SK-MEL-5 (cell line): ENCODE data around the gene SLC35E1. TPM values are rescaled to one million over a fixed set of nuclear protein-coding genes. Genes with fewer than 3 reads are reported as not detected.
"Not testable (repeated sequence)": the region's sequence is repeated elsewhere in the genome, so short reads cannot be mapped to it uniquely, and the experiment has no call there.

Source experiments
- DNase-seq: peaks from one replicate; pipeline ENCODE4 v3.0.0-alpha.2; 2016; ENCODE audit warnings: low read depth, low spot score
- in situ Hi-C: cut with HindIII; loops from 2 replicates; pipeline ENCODE4 v1.10.0; 2016; ENCODE audit warnings: low sequenced_read_pairs, high pct_unique_total_duplicates, low pct_unique_long_range_greater_than_20kb
- total RNA-seq: library from RNA; depleted of rRNA; stranded (reverse); fragments of >200 nt; shearing (Covaris generic); gene quantifications from 2 replicates; pipeline ENCODE4 v1.2.3, GENCODE V29; 2014

Gene SLC35E1
- total RNA-seq, 1 experiment from 2014 or later: 19.8 TPM

GRCh38 chr19:16571283-16571682 is 932 bp downstream of the SLC35E1 start:
- in situ Hi-C loops: no loop called here
- DNase-seq: no peak

- in situ Hi-C loops: no loop called here
- DNase-seq: no peak
These were observed 2.5 kb downstream of the SLC35E1 start for GRCh38 chr19:16569609-16570320.

- DNase-seq: no peak
- in situ Hi-C loops: no loop called here
These were observed 5.5 kb downstream of the SLC35E1 start for GRCh38 chr19:16566702-16567101.

- DNase-seq: no peak
- in situ Hi-C loops: no loop called here
These were observed 6.1 kb downstream of the SLC35E1 start for GRCh38 chr19:16566161-16566560.

- in situ Hi-C loops: no loop called here
- DNase-seq: no peak
These were observed 7.4 kb downstream of the SLC35E1 start for GRCh38 chr19:16564842-16565241.

- in situ Hi-C loops: no loop called here
- no peak for DNase-seq
These were observed 9.6 kb downstream of the SLC35E1 start for GRCh38 chr19:16562608-16563025.

GRCh38 chr19:16561382-16561781 is 10.8 kb downstream of the SLC35E1 start:
- DNase-seq: no peak
- in situ Hi-C loops: no loop called here

- in situ Hi-C loops: no loop called here
- DNase-seq: no peak
These were observed 12.4 kb downstream of the SLC35E1 start for GRCh38 chr19:16559780-16560276.

GRCh38 chr19:16554776-16555175 is 17.4 kb downstream of the SLC35E1 start:
- in situ Hi-C loops: no loop called here

GRCh38 chr19:16551902-16552301 is 20.3 kb downstream of the SLC35E1 start:
- in situ Hi-C loops, DNase-seq: not testable (repeated sequence)

More at GRCh38 chr19:16554776-16555175, 17.4 kb downstream of the SLC35E1 start:
- DNase-seq: no peak

GRCh38 chr19:16548956-16549355 is 23.3 kb downstream of the SLC35E1 start:
- in situ Hi-C loops: no loop called here
- DNase-seq: no peak

GRCh38 chr19:16544473-16545231 is 27.6 kb downstream of the SLC35E1 start:
- no peak for DNase-seq
- in situ Hi-C loops: no loop called here

- DNase-seq, in situ Hi-C loops: not testable (repeated sequence)
These were observed 28.5 kb downstream of the SLC35E1 start for GRCh38 chr19:16543734-16544133.

- peak; percentile 2 for DNase-seq
- in situ Hi-C loops: no loop called here
These were observed 29.2 kb downstream of the SLC35E1 start for GRCh38 chr19:16542910-16543472.

GRCh38 chr19:16542045-16542909 is 29.9 kb downstream of the SLC35E1 start, which contains the start of gene CHERP:
CHERP (minus strand) TSS chr19:16542437; CDS start chr19:16542378, 59 bp downstream.
- DNase-seq: peak; percentile 90
- in situ Hi-C loops: no loop called here

- in situ Hi-C loops: no loop called here
- peak; percentile 5 for DNase-seq
These were observed 30.6 kb downstream of the SLC35E1 start for GRCh38 chr19:16541526-16542044.

GRCh38 chr19:16540948-16541347 is 31.3 kb downstream of the SLC35E1 start:
- in situ Hi-C loops: no loop called here
- no peak for DNase-seq
